ENCODE results near the gene ASPM. TPM values are rescaled to one million over a fixed set of nuclear protein-coding genes. Genes with fewer than 3 reads are reported as not detected.
"Not testable (repeated sequence)": the region's sequence is repeated elsewhere in the genome, so short reads cannot be mapped to it uniquely, and the experiment has no call there.

ASPM gene
- total RNA-seq, 1 experiment from 2014 or later = 57.6 TPM

DNA sequence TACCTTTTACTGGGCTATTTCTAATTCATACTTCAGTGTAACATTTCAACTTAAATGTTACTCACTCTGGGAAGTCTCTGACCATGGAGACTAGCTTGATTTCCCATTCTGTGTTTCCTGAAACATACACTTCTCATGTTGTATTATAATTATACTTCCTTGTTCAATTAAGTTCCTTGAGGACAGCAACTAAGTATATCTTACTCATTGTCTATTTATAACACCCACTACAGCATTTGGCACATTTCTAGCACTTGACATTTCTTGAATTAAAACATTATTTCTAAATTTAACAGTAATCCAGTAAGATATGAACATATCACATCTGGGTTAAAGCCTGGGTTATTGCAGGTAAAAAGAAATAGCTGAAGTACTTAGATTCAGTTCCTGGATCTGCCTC is 47.0 kb downstream of the ASPM start:
- BruUV-seq (replicated peaks) = no TSS peak
- Histone ChIP-seq H3K4me2 (no peak overlapping the region), H3F3A (ENCODE audit: insufficient read depth, low read depth) (peaks cover 3% of the 10 kb centered on the region; the same call in 1 of the 2 replicates), H3K4me1 (replicated peaks; ENCODE audit: insufficient read depth) (no peaks in the 10 kb centered on the region), H3K36me3 (ENCODE audit: low read depth) (peaks cover 17% of the 10 kb centered on the region), H3K27me3 (ENCODE audit: insufficient read depth, low read depth) (no peaks in the 10 kb centered on the region), H3K9me2 (ENCODE audit: insufficient read depth) (no peaks in the 10 kb centered on the region), H2AFZ (no peak overlapping the region), H3K4me3 (no peak overlapping the region), H3K79me2 (ENCODE audit: low read depth) (no peaks in the 10 kb centered on the region), H3K27ac (no peak overlapping the region), H4K20me1 (ENCODE audit: insufficient read depth) (no peaks in the 10 kb centered on the region), H3K9me3 (ENCODE audit: insufficient read depth, low read depth) (peaks cover 9% of the 10 kb centered on the region)
- intact Hi-C loops (cut with micrococcal nuclease; ENCODE audit: unreplicated experiment) = no loop called here
- ChIA-PET POLR2A (ENCODE audit: unreplicated experiment) (interaction anchor here (0.7 kb wide), 1 partner anchor 73 kb away, joined by 3 read pairs; no protein-coding TSS in a partner anchor), CTCF (no interaction called here)
- TF ChIP-seq, protein P1, sequence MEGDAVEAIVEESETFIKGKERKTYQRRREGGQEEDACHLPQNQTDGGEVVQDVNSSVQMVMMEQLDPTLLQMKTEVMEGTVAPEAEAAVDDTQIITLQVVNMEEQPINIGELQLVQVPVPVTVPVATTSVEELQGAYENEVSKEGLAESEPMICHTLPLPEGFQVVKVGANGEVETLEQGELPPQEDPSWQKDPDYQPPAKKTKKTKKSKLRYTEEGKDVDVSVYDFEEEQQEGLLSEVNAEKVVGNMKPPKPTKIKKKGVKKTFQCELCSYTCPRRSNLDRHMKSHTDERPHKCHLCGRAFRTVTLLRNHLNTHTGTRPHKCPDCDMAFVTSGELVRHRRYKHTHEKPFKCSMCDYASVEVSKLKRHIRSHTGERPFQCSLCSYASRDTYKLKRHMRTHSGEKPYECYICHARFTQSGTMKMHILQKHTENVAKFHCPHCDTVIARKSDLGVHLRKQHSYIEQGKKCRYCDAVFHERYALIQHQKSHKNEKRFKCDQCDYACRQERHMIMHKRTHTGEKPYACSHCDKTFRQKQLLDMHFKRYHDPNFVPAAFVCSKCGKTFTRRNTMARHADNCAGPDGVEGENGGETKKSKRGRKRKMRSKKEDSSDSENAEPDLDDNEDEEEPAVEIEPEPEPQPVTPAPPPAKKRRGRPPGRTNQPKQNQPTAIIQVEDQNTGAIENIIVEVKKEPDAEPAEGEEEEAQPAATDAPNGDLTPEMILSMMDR (conservative IDR thresholded peaks at IDR 0.05) = no peak
- no peak for TF ChIP-seq EZH2 (IDR thresholded peaks at IDR 0.05; ENCODE audit: low read depth)
- DNase-seq = no peak

- H3K79me2 ChIP-seq (ENCODE audit: low read depth); CTCF ChIA-PET: not testable (repeated sequence)
Observed at GRCh38 chr1:197096971-197097370, 49.5 kb downstream of the ASPM start.

GRCh38 chr1:197096137-197096536 is 50.3 kb downstream of the ASPM start:
- no peaks in the 10 kb centered on the region for H3K9me3 ChIP-seq (ENCODE audit: insufficient read depth, low read depth)
- no peak overlapping the region for H2AFZ ChIP-seq
- no peak overlapping the region for H3K27ac ChIP-seq
- H3K79me2 ChIP-seq (ENCODE audit: low read depth) = no peaks in the 10 kb centered on the region
- no peaks in the 10 kb centered on the region for H3K27me3 ChIP-seq (ENCODE audit: insufficient read depth, low read depth)
- no peak for TF ChIP-seq EZH2 (IDR thresholded peaks at IDR 0.05; ENCODE audit: low read depth)
- TF ChIP-seq, protein P1 (conservative IDR thresholded peaks at IDR 0.05) = no peak
- H3K4me1 ChIP-seq (replicated peaks; ENCODE audit: insufficient read depth) = no peaks in the 10 kb centered on the region
- H3K4me2 ChIP-seq = no peak overlapping the region
- H4K20me1 ChIP-seq (ENCODE audit: insufficient read depth) = no peaks in the 10 kb centered on the region
- H3K9me2 ChIP-seq (ENCODE audit: insufficient read depth) = peaks cover 3% of the 10 kb centered on the region; the same call in 1 of the 2 replicates
- H3K36me3 ChIP-seq (ENCODE audit: low read depth) = peaks cover 7% of the 10 kb centered on the region; the same call in 1 of the 2 replicates
- peaks cover 13% of the 10 kb centered on the region for H3F3A ChIP-seq (ENCODE audit: insufficient read depth, low read depth)
- POLR2A ChIA-PET (ENCODE audit: unreplicated experiment) = no interaction called here
- no peak overlapping the region for H3K4me3 ChIP-seq
- CTCF ChIA-PET = no interaction called here
- DNase-seq = no peak
- BruUV-seq (replicated peaks) = no TSS peak
- intact Hi-C loops (cut with micrococcal nuclease; ENCODE audit: unreplicated experiment) = no loop called here

More at GRCh38 chr1:197096971-197097370, 49.5 kb downstream of the ASPM start:
- BruUV-seq (replicated peaks); H3K9me3 ChIP-seq (ENCODE audit: insufficient read depth, low read depth); H3K4me1 ChIP-seq (replicated peaks; ENCODE audit: insufficient read depth); H3K36me3 ChIP-seq (ENCODE audit: low read depth); H3K27ac ChIP-seq; POLR2A ChIA-PET (ENCODE audit: unreplicated experiment); H3K9me2 ChIP-seq (ENCODE audit: insufficient read depth); H4K20me1 ChIP-seq (ENCODE audit: insufficient read depth); DNase-seq; intact Hi-C loops (cut with micrococcal nuclease; ENCODE audit: unreplicated experiment); H3K4me2 ChIP-seq; H3K27me3 ChIP-seq (ENCODE audit: insufficient read depth, low read depth); H3K4me3 ChIP-seq; H2AFZ ChIP-seq: not testable (repeated sequence)
- H3F3A ChIP-seq (ENCODE audit: insufficient read depth, low read depth) = peaks cover 13% of the 10 kb centered on the region
